GM19463 (cell line): ENCODE measurements around the gene SHISA5.
"Not testable (repeated sequence)": the region's sequence is repeated elsewhere in the genome, so short reads cannot be mapped to it uniquely, and the experiment has no call there.

ENCODE experiments used
- ATAC-seq: cut with Tn5 transposase; IDR thresholded peaks from one replicate; pipeline ENCODE4 v1.9.1; 2021; ENCODE audit warnings: mild to moderate bottlenecking, moderate library complexity; ENCODE audit not compliant: unreplicated experiment

The SHISA5 gene

GRCh38 chr3:48521635-48522034 is 17.7 kb upstream of the SHISA5 start:
- no peak for ATAC-seq

- ATAC-seq: no peak
These were observed 15.3 kb upstream of the SHISA5 start for GRCh38 chr3:48519277-48519643.

- no peak for ATAC-seq
These were observed 14.8 kb upstream of the SHISA5 start for GRCh38 chr3:48518638-48519276.

GRCh38 chr3:48518069-48518468 is 14.1 kb upstream of the SHISA5 start:
- ATAC-seq: no peak

GRCh38 chr3:48516571-48516970 is 12.6 kb upstream of the SHISA5 start:
- ATAC-seq: no peak

GRCh38 chr3:48514431-48515227 is 10.7 kb upstream of the SHISA5 start:
- ATAC-seq: no peak

- no peak for ATAC-seq
These were observed 7.6 kb upstream of the SHISA5 start for GRCh38 chr3:48511551-48511950.

- ATAC-seq: peak; percentile 68
These were observed 3.5 kb upstream of the SHISA5 start for GRCh38 chr3:48507256-48508061.

GRCh38 chr3:48505968-48506504 is 2.1 kb upstream of the SHISA5 start:
- no peak for ATAC-seq

- no peak for ATAC-seq
These were observed 1.2 kb upstream of the SHISA5 start for GRCh38 chr3:48505146-48505545.

GRCh38 chr3:48503401-48504050 is 448 bp downstream of the SHISA5 start:
- no peak for ATAC-seq

GRCh38 chr3:48502728-48503168 is 1.2 kb downstream of the SHISA5 start:
- ATAC-seq: no peak

- no peak for ATAC-seq
These were observed 1.9 kb downstream of the SHISA5 start for GRCh38 chr3:48502121-48502520.

GRCh38 chr3:48501196-48501595 is 2.8 kb downstream of the SHISA5 start:
- no peak for ATAC-seq

- no peak for ATAC-seq
These were observed 3.3 kb downstream of the SHISA5 start for GRCh38 chr3:48500656-48501055.

GRCh38 chr3:48493203-48493501 is 10.8 kb downstream of the SHISA5 start:
- ATAC-seq: no peak

GRCh38 chr3:48492461-48493202 is 11.3 kb downstream of the SHISA5 start:
- ATAC-seq: no peak

- ATAC-seq: no peak
These were observed 17.0 kb downstream of the SHISA5 start for GRCh38 chr3:48486952-48487351.

- not testable (repeated sequence) for ATAC-seq
These were observed 21.2 kb downstream of the SHISA5 start for GRCh38 chr3:48482822-48483221.

GRCh38 chr3:48480891-48481290 is 23.1 kb downstream of the SHISA5 start:
- not testable (repeated sequence) for ATAC-seq
